Measurements from ENCODE around the gene CATSPERB.
"Not testable (repeated sequence)": the region's sequence is repeated elsewhere in the genome, so short reads cannot be mapped to it uniquely, and the experiment has no call there.

CATSPERB gene

GRCh38 chr14:91744068-91744480 lies 12.2 kb upstream of the CATSPERB start:
- no peak overlapping the region for H3K18ac ChIP-seq (ENCODE audit: low read length)
- no peaks in the 10 kb centered on the region for H3K9me3 ChIP-seq (ENCODE audit: insufficient read depth, low read depth, low read length)
- no CpG with 5 or more reads among the region's 2 CpGs for WGBS (ENCODE audit: extremely low coverage, insufficient coverage, insufficient read length)

GRCh38 chr14:91743305-91743653 lies 11.4 kb upstream of the CATSPERB start:
- Histone ChIP-seq H3K4me2 (ENCODE audit: low read length) (no peak overlapping the region), H4K8ac (ENCODE audit: low read depth, low read length) (no peak overlapping the region), H3K27me3 (ENCODE audit: insufficient read depth, low read length) (no peaks in the 10 kb centered on the region), H3K23ac (ENCODE audit: low read length) (no peak overlapping the region), H4K12ac (ENCODE audit: low read depth, low read length) (no peak overlapping the region), H3K18ac (ENCODE audit: low read length) (no peak overlapping the region), H3K9me3 (ENCODE audit: insufficient read depth, low read depth, low read length) (no peaks in the 10 kb centered on the region), H2BK12ac (ENCODE audit: low read length) (no peak overlapping the region), H3K14ac (ENCODE audit: low read length) (no peak overlapping the region), H4K91ac (ENCODE audit: low read depth, low read length) (no peak overlapping the region), H2BK120ac (ENCODE audit: insufficient read depth, low read length, poor library complexity) (no peak overlapping the region), H3K4me1 (ENCODE audit: control insufficient read depth in 1 of 2, insufficient read depth in 2 of 2, low read length in 2 of 2) (no peaks in the 10 kb centered on the region), H3K9ac (ENCODE audit: low read length) (no peak overlapping the region), H3K79me2 (ENCODE audit: control insufficient read depth, insufficient read depth, low read length, poor library complexity) (no peaks in the 10 kb centered on the region), H3K4me3 (ENCODE audit: low read depth, low read length) (no peak overlapping the region), H3K36me3 (ENCODE audit: control insufficient read depth in 1 of 2, insufficient read depth in 2 of 2, low read length in 2 of 2) (peaks cover 0 to 2% of the 10 kb centered on the region in 2 experiments), H2AK5ac (ENCODE audit: low read length) (no peak overlapping the region), H2BK5ac (ENCODE audit: low read depth, low read length, poor library complexity) (no peak overlapping the region), H3K27ac (ENCODE audit: low read depth, low read length) (no peak overlapping the region), H3K4ac (ENCODE audit: low read depth, low read length) (no peak overlapping the region), H3K79me1 (ENCODE audit: low read length) (no peaks in the 10 kb centered on the region), H2AFZ (ENCODE audit: insufficient read depth, low read length, poor library complexity) (no peak overlapping the region)
- no peak for DNase-seq
- WGBS (ENCODE audit: extremely low coverage, insufficient coverage, insufficient read length) = no CpG with 5 or more reads among the region's 2 CpGs

More at GRCh38 chr14:91744068-91744480, 12.2 kb upstream of the CATSPERB start:
- Histone ChIP-seq H2AFZ (ENCODE audit: insufficient read depth, low read length, poor library complexity) (no peak overlapping the region), H3K27me3 (ENCODE audit: insufficient read depth, low read length) (no peaks in the 10 kb centered on the region), H3K4me3 (ENCODE audit: low read depth, low read length) (no peak overlapping the region), H3K14ac (ENCODE audit: low read length) (no peak overlapping the region), H3K79me2 (ENCODE audit: control insufficient read depth, insufficient read depth, low read length, poor library complexity) (no peaks in the 10 kb centered on the region), H3K36me3 (ENCODE audit: control insufficient read depth in 1 of 2, insufficient read depth in 2 of 2, low read length in 2 of 2) (peaks cover 0 to 2% of the 10 kb centered on the region in 2 experiments), H3K9ac (ENCODE audit: low read length) (no peak overlapping the region), H3K4ac (ENCODE audit: low read depth, low read length) (no peak overlapping the region), H4K12ac (ENCODE audit: low read depth, low read length) (no peak overlapping the region), H3K4me2 (ENCODE audit: low read length) (no peak overlapping the region), H2AK5ac (ENCODE audit: low read length) (no peak overlapping the region), H3K27ac (ENCODE audit: low read depth, low read length) (no peak overlapping the region), H2BK5ac (ENCODE audit: low read depth, low read length, poor library complexity) (no peak overlapping the region), H4K91ac (ENCODE audit: low read depth, low read length) (no peak overlapping the region), H4K8ac (ENCODE audit: low read depth, low read length) (no peak overlapping the region), H3K79me1 (ENCODE audit: low read length) (no peaks in the 10 kb centered on the region), H3K23ac (ENCODE audit: low read length) (no peak overlapping the region), H3K4me1 (ENCODE audit: control insufficient read depth in 1 of 2, insufficient read depth in 2 of 2, low read length in 2 of 2) (no peaks in the 10 kb centered on the region), H2BK120ac (ENCODE audit: insufficient read depth, low read length, poor library complexity) (no peak overlapping the region), H2BK12ac (ENCODE audit: low read length) (no peak overlapping the region)
- DNase-seq = no peak

- no peaks in the 10 kb centered on the region for H3K79me2 ChIP-seq (ENCODE audit: control insufficient read depth, insufficient read depth, low read length, poor library complexity)
- H3K4me3 ChIP-seq (ENCODE audit: low read depth, low read length) = no peak overlapping the region
- H3K9me3 ChIP-seq (ENCODE audit: insufficient read depth, low read depth, low read length) = no peaks in the 10 kb centered on the region
- no peak overlapping the region for H3K18ac ChIP-seq (ENCODE audit: low read length)
- H3K4me1 ChIP-seq (ENCODE audit: control insufficient read depth in 1 of 2, insufficient read depth in 2 of 2, low read length in 2 of 2) = no peaks in the 10 kb centered on the region
- no peak overlapping the region for H3K27ac ChIP-seq (ENCODE audit: low read depth, low read length)
- H3K36me3 ChIP-seq (ENCODE audit: control insufficient read depth in 1 of 2, insufficient read depth in 2 of 2, low read length in 2 of 2) = peaks cover 0 to 2% of the 10 kb centered on the region in 2 experiments
- no peak overlapping the region for H4K12ac ChIP-seq (ENCODE audit: low read depth, low read length)
- H2BK5ac ChIP-seq (ENCODE audit: low read depth, low read length, poor library complexity) = no peak overlapping the region
- H3K79me1 ChIP-seq (ENCODE audit: low read length) = no peaks in the 10 kb centered on the region
- DNase-seq = no peak
- H2BK12ac ChIP-seq (ENCODE audit: low read length) = no peak overlapping the region
- no peak overlapping the region for H3K14ac ChIP-seq (ENCODE audit: low read length)
- no CpG with 5 or more reads among the region's 1 CpG for WGBS (ENCODE audit: extremely low coverage, insufficient coverage, insufficient read length)
- no peak overlapping the region for H3K23ac ChIP-seq (ENCODE audit: low read length)
- H3K4me2 ChIP-seq (ENCODE audit: low read length) = no peak overlapping the region
- H4K91ac ChIP-seq (ENCODE audit: low read depth, low read length) = no peak overlapping the region
- no peak overlapping the region for H2AFZ ChIP-seq (ENCODE audit: insufficient read depth, low read length, poor library complexity)
- H3K9ac ChIP-seq (ENCODE audit: low read length) = no peak overlapping the region
- no peak overlapping the region for H2BK120ac ChIP-seq (ENCODE audit: insufficient read depth, low read length, poor library complexity)
- no peak overlapping the region for H2AK5ac ChIP-seq (ENCODE audit: low read length)
- no peak overlapping the region for H3K4ac ChIP-seq (ENCODE audit: low read depth, low read length)
- H4K8ac ChIP-seq (ENCODE audit: low read depth, low read length) = no peak overlapping the region
- H3K27me3 ChIP-seq (ENCODE audit: insufficient read depth, low read length) = no peaks in the 10 kb centered on the region
Measured at GRCh38 chr14:91742621-91743304, 10.9 kb upstream of the CATSPERB start.

GRCh38 chr14:91739867-91740266 lies 8.0 kb upstream of the CATSPERB start:
- H2AFZ ChIP-seq (ENCODE audit: insufficient read depth, low read length, poor library complexity); H3K4ac ChIP-seq (ENCODE audit: low read depth, low read length); H3K27me3 ChIP-seq (ENCODE audit: insufficient read depth, low read length); H3K23ac ChIP-seq (ENCODE audit: low read length); H3K79me1 ChIP-seq (ENCODE audit: low read length); H3K9me3 ChIP-seq (ENCODE audit: insufficient read depth, low read depth, low read length); H3K4me1 ChIP-seq (ENCODE audit: control insufficient read depth in 1 of 2, insufficient read depth in 2 of 2, low read length in 2 of 2); DNase-seq; H3K14ac ChIP-seq (ENCODE audit: low read length); H3K4me2 ChIP-seq (ENCODE audit: low read length); H3K79me2 ChIP-seq (ENCODE audit: control insufficient read depth, insufficient read depth, low read length, poor library complexity); H2BK12ac ChIP-seq (ENCODE audit: low read length); H4K91ac ChIP-seq (ENCODE audit: low read depth, low read length); H2AK5ac ChIP-seq (ENCODE audit: low read length); H2BK5ac ChIP-seq (ENCODE audit: low read depth, low read length, poor library complexity); H2BK120ac ChIP-seq (ENCODE audit: insufficient read depth, low read length, poor library complexity); H3K18ac ChIP-seq (ENCODE audit: low read length); H3K4me3 ChIP-seq (ENCODE audit: low read depth, low read length); H3K27ac ChIP-seq (ENCODE audit: low read depth, low read length); H4K12ac ChIP-seq (ENCODE audit: low read depth, low read length); H3K36me3 ChIP-seq (ENCODE audit: control insufficient read depth in 1 of 2, insufficient read depth in 2 of 2, low read length in 2 of 2); H3K9ac ChIP-seq (ENCODE audit: low read length); H4K8ac ChIP-seq (ENCODE audit: low read depth, low read length): not testable (repeated sequence)
- WGBS (ENCODE audit: extremely low coverage, insufficient coverage, insufficient read length) = no CpG with 5 or more reads among the region's 2 CpGs
